SK-N-MC (cell line): ENCODE measurements around the gene MED29.

ENCODE experiments used
- DNase-seq: peaks from one replicate; pipeline ENCODE4 v3.0.0-alpha.2; 2011; ENCODE audit warnings: low read depth, low spot score
- H3K27ac ChIP-seq: fragments of 200-600 bp; sonication (generic); 2 replicates; pipeline ENCODE4 v1.5.1; 2016; ENCODE audit warnings: mixed run types
- H3K36me3 ChIP-seq: fragments of 200-600 bp; sonication (generic); 2 replicates; pipeline ENCODE4 v1.6.1; 2017; ENCODE audit warnings: antibody characterized with exemption, low read length, mixed read lengths; ENCODE audit not compliant: insufficient read depth
- H3K4me3 ChIP-seq: fragments of 200-600 bp; sonication (generic); 2 replicates; pipeline ENCODE4 v1.5.1; 2016
- H3K9ac ChIP-seq: fragments of 200-600 bp; sonication (generic); 2 replicates; pipeline ENCODE4 v1.8.0; 2017; ENCODE audit warnings: mixed run types, mixed read lengths; ENCODE audit not compliant: insufficient read length
- H3K9me3 ChIP-seq: fragments of 200-600 bp; sonication (generic); 2 replicates; pipeline ENCODE4 v1.6.1; 2017; ENCODE audit warnings: low read depth, mild to moderate bottlenecking, antibody characterized with exemption, low read length, moderate library complexity, mixed read lengths
- EZH2 ChIP-seq: fragments of 200-600 bp; sonication (generic); IDR thresholded peaks from one replicate; pipeline ENCODE4 v1.6.1; 2017; ENCODE audit warnings: antibody characterized with exemption
- FOXP2 ChIP-seq: optimal IDR thresholded peaks from 2 replicates; pipeline ENCODE3; 2011; ENCODE audit warnings: mild to moderate bottlenecking, moderate library complexity; ENCODE audit not compliant: insufficient read depth; ENCODE audit errors: extremely low read length, control extremely low read depth
- POLR2AphosphoS5 ChIP-seq: IDR thresholded peaks from 2 replicates; pipeline ENCODE4 v1.6.1; 2012; ENCODE audit warnings: mild to moderate bottlenecking, low read depth, low read length, borderline replicate concordance

The MED29 gene

DNA sequence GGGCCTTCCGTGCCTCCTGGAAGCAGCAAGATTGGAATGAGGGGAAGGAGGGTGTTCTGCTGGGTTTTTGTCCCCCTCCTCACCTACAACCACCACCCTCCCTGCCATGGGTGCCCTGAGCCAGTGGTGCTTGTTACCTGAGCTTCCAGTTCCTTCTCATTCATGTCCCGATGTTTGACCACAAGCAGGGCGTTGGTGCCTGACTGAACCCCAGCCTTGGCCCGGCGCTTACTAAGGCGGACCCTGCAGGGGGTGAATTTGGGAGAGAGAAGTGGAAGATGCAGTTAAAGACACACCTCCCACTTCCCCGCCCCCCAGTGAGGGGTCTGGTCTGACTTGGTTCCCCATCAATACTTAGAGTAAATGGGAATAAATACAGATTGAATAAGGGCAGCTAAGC lies 4.6 kb upstream of the MED29 start:
- H3K9ac ChIP-seq: no peak overlapping the region
- TF ChIP-seq FOXP2 (no peak), EZH2 (no peak), POLR2AphosphoS5 (no peak)
- peaks cover 68% of the 10 kb centered on the region for H3K36me3 ChIP-seq
- no peak overlapping the region for H3K27ac ChIP-seq
- H3K9me3 ChIP-seq: no peaks in the 10 kb centered on the region
- H3K4me3 ChIP-seq: no peak overlapping the region
- no peak for DNase-seq

GRCh38 chr19:39388657-39389056 lies 2.5 kb upstream of the MED29 start:
- Histone ChIP-seq H3K27ac (no peak overlapping the region), H3K9ac (no peak overlapping the region), H3K9me3 (no peaks in the 10 kb centered on the region), H3K36me3 (peaks cover 52% of the 10 kb centered on the region), H3K4me3 (no peak overlapping the region)
- DNase-seq: no peak
- TF ChIP-seq EZH2 (no peak), POLR2AphosphoS5 (no peak), FOXP2 (no peak)

- H3K36me3 ChIP-seq: peaks cover 45% of the 10 kb centered on the region
- H3K9me3 ChIP-seq: no peaks in the 10 kb centered on the region
- TF ChIP-seq FOXP2: no peak
- TF ChIP-seq EZH2: no peak
- no peak; the same call in 1 of the 2 replicates for TF ChIP-seq POLR2AphosphoS5
- no peak overlapping the region for H3K27ac ChIP-seq
- peak overlapping the region; percentile 97 for H3K9ac ChIP-seq
- peak overlapping the region; percentile 96 for H3K4me3 ChIP-seq
- no peak for DNase-seq
Measured at GRCh38 chr19:39389631-39390414, 1.4 kb upstream of the MED29 start.

- peak overlapping the region; percentile 96 for H3K4me3 ChIP-seq
- DNase-seq: no peak
- no peak for TF ChIP-seq POLR2AphosphoS5
- TF ChIP-seq EZH2: no peak
- no peak for TF ChIP-seq FOXP2
- H3K27ac ChIP-seq: peak overlapping the region; percentile 97
- peak overlapping the region; percentile 97 for H3K9ac ChIP-seq
- peaks cover 45% of the 10 kb centered on the region for H3K36me3 ChIP-seq
- H3K9me3 ChIP-seq: no peaks in the 10 kb centered on the region
Measured at GRCh38 chr19:39390451-39390750, 777 bp upstream of the MED29 start.

- Histone ChIP-seq H3K36me3 (peaks cover 10% of the 10 kb centered on the region; the same call in 1 of the 2 replicates), H3K9me3 (no peaks in the 10 kb centered on the region), H3K4me3 (peak overlapping the region; percentile 59; the same call in 1 of the 2 replicates), H3K9ac (peak overlapping the region; percentile 60), H3K27ac (peak overlapping the region; percentile 90)
- TF ChIP-seq FOXP2 (peak; percentile 38), POLR2AphosphoS5 (no peak; the same call in 1 of the 2 replicates), EZH2 (no peak)
- DNase-seq: no peak
Measured at GRCh38 chr19:39397360-39398296, 6.5 kb downstream of the MED29 start.

DNA sequence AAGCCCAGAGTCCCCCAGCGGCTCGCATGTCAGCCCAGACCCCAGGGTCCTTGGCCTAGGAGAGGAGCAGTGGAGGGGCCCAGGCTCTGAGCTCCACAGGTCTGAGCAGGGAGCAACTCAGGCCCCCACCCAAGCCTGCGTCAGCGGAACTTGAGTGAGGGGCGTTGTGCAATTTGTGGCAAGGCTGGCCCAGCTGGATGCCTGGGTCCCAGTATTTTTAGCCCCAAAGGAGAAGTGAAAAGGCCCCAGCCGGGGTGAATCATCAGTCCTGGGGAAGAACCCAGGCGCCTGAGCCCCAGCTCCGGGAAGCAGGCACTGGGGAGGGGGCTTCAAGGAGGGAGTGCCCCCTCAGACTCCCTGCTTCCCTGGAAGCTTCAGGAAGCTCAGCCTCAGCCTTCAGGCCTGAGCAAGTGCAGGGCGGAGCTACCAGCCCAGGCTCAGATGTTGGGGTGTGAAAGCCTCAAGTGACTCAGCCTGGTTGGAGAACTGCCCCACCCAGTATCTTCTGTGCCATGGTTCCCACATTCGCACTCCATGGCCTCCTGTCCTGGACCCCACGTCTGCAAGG lies 7.2 kb downstream of the MED29 start:
- Histone ChIP-seq H3K4me3 (peak overlapping the region; percentile 59; the same call in 1 of the 2 replicates), H3K9me3 (no peaks in the 10 kb centered on the region), H3K9ac (peak overlapping the region; percentile 60), H3K36me3 (peaks cover 10% of the 10 kb centered on the region; the same call in 1 of the 2 replicates), H3K27ac (peak overlapping the region; percentile 90)
- no peak for TF ChIP-seq FOXP2
- no peak for DNase-seq

DNA sequence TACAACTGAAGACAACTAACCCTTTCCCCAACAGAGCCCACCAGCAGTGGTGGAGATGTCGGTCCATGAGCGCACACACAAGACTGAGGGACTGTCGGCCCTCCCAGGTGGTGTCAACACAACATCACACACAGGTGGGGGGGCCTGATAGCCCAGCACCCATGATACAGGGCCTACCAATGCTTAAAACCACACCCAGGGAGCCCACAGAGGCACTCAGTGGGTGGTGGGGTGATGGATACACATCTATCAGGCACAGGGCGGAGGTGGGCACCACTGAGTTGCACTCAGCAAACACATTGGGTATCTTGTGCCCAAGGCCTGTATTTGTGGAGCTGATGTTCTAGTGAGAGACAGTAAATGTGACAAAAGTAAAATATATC lies 8.5 kb downstream of the MED29 start:
- H3K9ac ChIP-seq: no peak overlapping the region
- H3K27ac ChIP-seq: no peak overlapping the region
- H3K9me3 ChIP-seq: no peaks in the 10 kb centered on the region
- DNase-seq: no peak
- TF ChIP-seq EZH2 (no peak), FOXP2 (no peak), POLR2AphosphoS5 (peak; percentile 47; the same call in 1 of the 2 replicates)
- no peak overlapping the region for H3K4me3 ChIP-seq
- peaks cover 5% of the 10 kb centered on the region; the same call in 1 of the 2 replicates for H3K36me3 ChIP-seq

- H3K9ac ChIP-seq: no peak overlapping the region
- H3K9me3 ChIP-seq: no peaks in the 10 kb centered on the region
- peaks cover 3% of the 10 kb centered on the region; the same call in 1 of the 2 replicates for H3K36me3 ChIP-seq
- H3K27ac ChIP-seq: peak overlapping the region; percentile 46; the same call in 1 of the 2 replicates
- H3K4me3 ChIP-seq: no peak overlapping the region
- no peak for TF ChIP-seq FOXP2
- TF ChIP-seq POLR2AphosphoS5: no peak
- TF ChIP-seq EZH2: no peak
- DNase-seq: no peak
Measured at GRCh38 chr19:39400061-39400460, 8.9 kb downstream of the MED29 start.
